GM10266 (cell line): ENCODE data around the gene MLN.
"Not testable (repeated sequence)": the region's sequence is repeated elsewhere in the genome, so short reads cannot be mapped to it uniquely, and the experiment has no call there.

Source experiments
- DNase-seq: peaks from one replicate; pipeline ENCODE4 v3.0.0; 2012; ENCODE audit errors: extremely low spot score
- TF ChIP-seq, protein P1 (sequence below): IDR thresholded peaks from 2 replicates; pipeline ENCODE4 v1.5.1; 2012; ENCODE audit warnings: mild to moderate bottlenecking, low read depth; ENCODE audit not compliant: control insufficient read depth, insufficient read depth; ENCODE audit errors: missing control alignments

Gene MLN

DNA sequence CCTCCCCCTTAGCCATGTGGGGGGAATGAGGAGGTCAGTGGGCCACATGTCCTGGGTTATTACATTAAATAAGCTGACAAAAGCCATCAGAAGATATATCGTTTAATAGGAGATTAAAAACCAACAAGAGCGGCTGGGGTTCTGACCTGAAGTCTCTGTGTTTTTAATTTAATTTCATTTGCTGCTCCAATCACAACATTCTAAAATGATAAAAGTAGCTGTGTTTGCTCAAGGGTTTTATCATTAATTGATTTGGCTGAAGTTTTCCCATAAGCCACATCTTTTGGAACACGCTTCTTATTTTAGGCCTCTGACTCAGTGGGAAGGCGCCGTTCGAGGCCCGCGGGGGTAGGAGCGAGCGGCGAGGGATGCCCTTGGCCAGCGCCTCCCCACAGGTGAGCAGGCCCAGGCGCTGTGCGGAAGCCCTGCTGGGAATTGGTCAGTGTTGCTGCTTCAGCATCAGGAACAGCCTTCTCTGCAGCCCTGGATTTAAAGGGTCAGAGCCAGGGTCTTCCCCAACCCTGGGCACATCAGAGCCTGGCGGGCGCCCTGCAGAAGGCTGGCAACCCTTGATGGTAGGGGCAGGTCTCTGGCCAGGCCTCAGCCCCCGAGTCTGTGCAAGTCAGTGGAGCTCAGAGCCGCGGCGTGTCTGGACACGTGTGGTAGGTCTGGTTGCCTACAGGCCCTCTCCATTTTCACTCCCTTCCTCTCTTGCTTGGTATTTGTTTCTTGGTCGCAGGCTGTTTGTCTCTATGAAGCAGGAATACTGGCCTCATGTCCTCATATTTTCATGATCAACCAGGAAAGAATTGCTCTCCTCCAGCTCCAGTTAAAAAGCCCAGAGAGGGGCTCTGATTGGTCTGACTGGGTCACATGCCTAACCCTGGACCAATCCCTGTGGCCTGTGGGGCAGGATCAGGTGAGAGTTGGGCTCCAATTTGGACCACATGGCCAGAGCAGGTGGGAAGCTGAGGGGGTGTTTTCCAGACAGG, 30.9 kb upstream of the MLN start:
- TF ChIP-seq, protein P1, sequence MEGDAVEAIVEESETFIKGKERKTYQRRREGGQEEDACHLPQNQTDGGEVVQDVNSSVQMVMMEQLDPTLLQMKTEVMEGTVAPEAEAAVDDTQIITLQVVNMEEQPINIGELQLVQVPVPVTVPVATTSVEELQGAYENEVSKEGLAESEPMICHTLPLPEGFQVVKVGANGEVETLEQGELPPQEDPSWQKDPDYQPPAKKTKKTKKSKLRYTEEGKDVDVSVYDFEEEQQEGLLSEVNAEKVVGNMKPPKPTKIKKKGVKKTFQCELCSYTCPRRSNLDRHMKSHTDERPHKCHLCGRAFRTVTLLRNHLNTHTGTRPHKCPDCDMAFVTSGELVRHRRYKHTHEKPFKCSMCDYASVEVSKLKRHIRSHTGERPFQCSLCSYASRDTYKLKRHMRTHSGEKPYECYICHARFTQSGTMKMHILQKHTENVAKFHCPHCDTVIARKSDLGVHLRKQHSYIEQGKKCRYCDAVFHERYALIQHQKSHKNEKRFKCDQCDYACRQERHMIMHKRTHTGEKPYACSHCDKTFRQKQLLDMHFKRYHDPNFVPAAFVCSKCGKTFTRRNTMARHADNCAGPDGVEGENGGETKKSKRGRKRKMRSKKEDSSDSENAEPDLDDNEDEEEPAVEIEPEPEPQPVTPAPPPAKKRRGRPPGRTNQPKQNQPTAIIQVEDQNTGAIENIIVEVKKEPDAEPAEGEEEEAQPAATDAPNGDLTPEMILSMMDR: no peak
- no peak for DNase-seq

DNA sequence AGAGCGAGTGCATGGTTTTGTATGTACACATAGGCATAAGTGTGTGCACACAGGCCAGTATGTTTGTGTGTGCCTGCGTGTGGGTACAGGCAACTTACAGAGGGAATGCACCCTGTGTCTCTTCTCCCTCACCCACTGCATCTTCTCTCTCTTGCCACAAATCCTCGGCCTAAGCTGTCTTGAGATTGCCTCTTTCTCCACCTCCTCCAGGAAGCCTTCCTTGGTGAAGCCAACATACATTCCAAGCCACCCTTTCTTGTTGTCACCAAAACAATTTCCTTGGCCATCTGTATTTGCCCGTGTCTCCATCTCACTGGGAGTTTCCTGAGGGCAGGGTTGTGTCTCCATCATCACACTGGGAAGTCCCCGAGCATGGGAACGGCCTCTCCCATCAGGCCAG, 29.8 kb upstream of the MLN start:
- TF ChIP-seq, protein P1: no peak
- no peak for DNase-seq

DNA sequence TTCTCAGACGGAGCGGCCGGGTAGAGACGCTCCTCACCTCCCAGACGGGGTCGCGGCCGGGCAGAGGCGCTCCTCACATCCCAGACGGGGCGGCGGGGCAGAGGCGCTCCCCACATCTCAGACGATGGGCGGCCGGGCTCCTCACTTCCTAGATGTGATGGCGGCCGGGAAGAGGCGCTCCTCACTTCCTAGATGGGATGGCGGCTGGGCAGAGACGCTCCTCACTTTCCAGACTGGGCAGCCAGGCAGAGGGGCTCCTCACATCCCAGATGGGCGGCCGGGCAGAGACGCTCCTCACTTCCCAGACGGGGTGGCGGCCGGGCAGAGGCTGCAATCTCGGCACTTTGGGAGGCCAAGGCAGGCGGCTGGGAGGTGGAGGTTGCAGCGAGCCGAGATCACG, 29.0 kb upstream of the MLN start:
- not testable (repeated sequence) for DNase-seq

DNA sequence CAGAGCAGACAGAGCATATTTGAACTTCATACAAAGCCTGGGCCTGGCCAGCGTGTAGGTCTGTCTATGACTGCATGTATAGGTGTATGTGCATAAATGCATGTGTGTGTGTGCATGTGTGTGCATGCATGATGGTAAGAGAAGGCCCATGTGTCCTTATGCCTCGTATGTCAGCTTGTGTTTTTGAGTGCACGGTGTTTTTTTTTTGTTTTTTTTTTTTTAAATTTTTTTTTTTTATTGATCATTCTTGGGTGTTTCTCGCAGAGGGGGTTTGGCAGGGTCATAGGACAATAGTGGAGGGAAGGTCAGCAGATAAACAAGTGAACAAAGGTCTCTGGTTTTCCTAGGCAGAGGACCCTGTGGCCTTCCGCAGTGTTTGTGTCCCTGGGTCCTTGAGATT, 27.9 kb upstream of the MLN start:
- not testable (repeated sequence) for DNase-seq

DNA sequence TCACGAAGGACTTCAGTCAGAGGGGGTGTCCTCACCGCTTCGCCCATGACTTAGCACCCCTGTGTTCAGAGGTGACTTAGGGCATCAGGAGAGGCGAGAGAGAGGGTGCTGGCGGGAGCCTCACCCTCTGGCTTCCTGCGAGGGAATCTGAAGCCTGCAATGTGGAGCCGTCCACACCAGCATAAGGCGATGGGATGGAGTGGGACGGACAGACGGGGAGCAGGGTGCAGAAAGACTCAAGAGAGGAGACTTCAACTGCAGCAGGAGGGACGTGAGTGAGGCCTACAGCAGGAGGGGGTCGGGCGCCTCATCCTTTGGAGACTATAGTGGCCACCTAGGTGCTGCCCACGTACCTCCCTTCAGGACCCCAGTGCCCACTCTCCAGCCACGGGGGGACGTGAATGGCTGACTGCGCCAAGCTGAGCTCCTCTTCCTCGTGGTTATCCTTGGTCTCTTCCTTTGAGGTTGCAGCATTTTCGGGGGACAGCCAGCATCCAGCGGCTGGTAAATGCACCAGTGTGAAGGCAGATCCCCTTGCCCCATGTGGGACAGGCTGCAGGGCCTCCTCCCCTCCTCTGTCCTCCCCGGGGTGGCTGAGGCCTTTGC, 26.9 kb upstream of the MLN start:
- TF ChIP-seq, protein P1: no peak
- DNase-seq: no peak

- DNase-seq: no peak
- TF ChIP-seq, protein P1: no peak
Measured at GRCh38 chr6:33828764-33829731, 25.2 kb upstream of the MLN start.

DNA sequence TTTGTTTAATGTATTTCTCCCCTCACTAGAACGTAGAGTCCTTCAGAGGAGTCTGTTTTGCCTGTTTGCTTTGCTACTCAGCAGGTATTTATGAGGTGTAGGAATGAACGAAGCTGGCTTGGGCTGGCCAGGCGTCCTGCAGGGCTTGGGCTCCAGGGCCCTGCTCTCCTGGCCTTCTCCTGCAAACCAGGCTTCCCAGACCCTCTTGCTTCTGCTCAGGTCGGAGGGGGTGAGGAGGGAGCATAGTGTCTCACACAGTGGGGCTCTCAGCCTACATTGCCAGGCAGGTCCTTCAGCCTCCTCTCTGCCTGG, 24.6 kb upstream of the MLN start:
- DNase-seq: no peak
- TF ChIP-seq, protein P1: no peak
